ENCODE measurements around the gene SLC16A6. TPM values are rescaled to one million over a fixed set of nuclear protein-coding genes. Genes with fewer than 3 reads are reported as not detected.

The SLC16A6 gene
- total RNA-seq, 1 experiment from 2014 or later = 0.22 TPM

DNA sequence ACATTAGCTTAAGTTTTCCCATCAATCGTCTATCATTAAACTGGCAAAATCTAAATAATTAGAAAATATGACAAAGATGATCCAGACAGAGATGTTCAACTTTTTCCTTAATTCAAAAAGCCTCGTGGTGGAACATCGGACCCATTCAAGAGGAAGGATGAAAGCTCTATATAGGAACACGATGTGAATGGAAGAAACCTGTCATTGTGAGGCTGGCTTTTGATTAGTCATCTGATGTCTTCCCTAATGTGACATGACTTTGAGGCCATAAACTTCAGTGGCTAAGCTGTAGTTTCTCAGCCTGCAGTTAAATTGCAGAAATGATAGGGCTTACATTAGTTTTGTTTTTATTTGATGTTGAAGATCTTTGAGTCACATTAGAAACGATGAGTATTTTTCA, 42.0 kb downstream of the SLC16A6 start:
- Mint-ChIP-seq H3K27ac (no peak overlapping the region), H3K4me3 (peak overlapping the region; percentile 80), H3K36me3 (peaks cover 12% of the 10 kb centered on the region), H3K9me3 (no peaks in the 10 kb centered on the region), H3K27me3 (ENCODE audit: low read depth) (no peaks in the 10 kb centered on the region), H3K4me1 (peaks cover 14% of the 10 kb centered on the region)
- ATAC-seq = no peak
- ChIA-PET CTCF (interaction anchor here (1.2 to 2.6 kb wide), 4 partner anchors 48 to 208 kb away, joined by 3 to 13 read pairs (median 8); partner anchors contain the start of gene WIPI1), POLR2A (no interaction called here)
- TF ChIP-seq PRRX2 (CRISPR knock-in tag; IDR thresholded peaks at IDR 0.05) (no peak), ATF6 (CRISPR knock-in tag; IDR thresholded peaks at IDR 0.05) (no peak), NFYB (CRISPR knock-in tag; conservative IDR thresholded peaks at IDR 0.05; ENCODE audit: low read depth) (no peak), ZNF512 (CRISPR knock-in tag; IDR thresholded peaks at IDR 0.05; ENCODE audit: borderline replicate concordance) (no peak), CBFB (CRISPR knock-in tag; IDR thresholded peaks at IDR 0.05; ENCODE audit: low read depth) (no peak), KAT7 (CRISPR knock-in tag; IDR thresholded peaks at IDR 0.05; ENCODE audit: borderline replicate concordance) (no peak), ZNF396 (CRISPR knock-in tag; IDR thresholded peaks at IDR 0.05; ENCODE audit: borderline replicate concordance) (no peak), MYBL2 (CRISPR knock-in tag; IDR thresholded peaks at IDR 0.05) (no peak), ZNF423 (CRISPR knock-in tag; IDR thresholded peaks at IDR 0.05) (no peak), TP53 (CRISPR knock-in tag; IDR thresholded peaks at IDR 0.05) (no peak), ESRRA (CRISPR knock-in tag; IDR thresholded peaks at IDR 0.05; ENCODE audit: borderline replicate concordance) (no peak)
- TF ChIP-seq, protein P1, sequence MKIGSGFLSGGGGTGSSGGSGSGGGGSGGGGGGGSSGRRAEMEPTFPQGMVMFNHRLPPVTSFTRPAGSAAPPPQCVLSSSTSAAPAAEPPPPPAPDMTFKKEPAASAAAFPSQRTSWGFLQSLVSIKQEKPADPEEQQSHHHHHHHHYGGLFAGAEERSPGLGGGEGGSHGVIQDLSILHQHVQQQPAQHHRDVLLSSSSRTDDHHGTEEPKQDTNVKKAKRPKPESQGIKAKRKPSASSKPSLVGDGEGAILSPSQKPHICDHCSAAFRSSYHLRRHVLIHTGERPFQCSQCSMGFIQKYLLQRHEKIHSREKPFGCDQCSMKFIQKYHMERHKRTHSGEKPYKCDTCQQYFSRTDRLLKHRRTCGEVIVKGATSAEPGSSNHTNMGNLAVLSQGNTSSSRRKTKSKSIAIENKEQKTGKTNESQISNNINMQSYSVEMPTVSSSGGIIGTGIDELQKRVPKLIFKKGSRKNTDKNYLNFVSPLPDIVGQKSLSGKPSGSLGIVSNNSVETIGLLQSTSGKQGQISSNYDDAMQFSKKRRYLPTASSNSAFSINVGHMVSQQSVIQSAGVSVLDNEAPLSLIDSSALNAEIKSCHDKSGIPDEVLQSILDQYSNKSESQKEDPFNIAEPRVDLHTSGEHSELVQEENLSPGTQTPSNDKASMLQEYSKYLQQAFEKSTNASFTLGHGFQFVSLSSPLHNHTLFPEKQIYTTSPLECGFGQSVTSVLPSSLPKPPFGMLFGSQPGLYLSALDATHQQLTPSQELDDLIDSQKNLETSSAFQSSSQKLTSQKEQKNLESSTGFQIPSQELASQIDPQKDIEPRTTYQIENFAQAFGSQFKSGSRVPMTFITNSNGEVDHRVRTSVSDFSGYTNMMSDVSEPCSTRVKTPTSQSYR (CRISPR knock-in tag; IDR thresholded peaks at IDR 0.05) = no peak
- TF ChIP-seq, protein P2, sequence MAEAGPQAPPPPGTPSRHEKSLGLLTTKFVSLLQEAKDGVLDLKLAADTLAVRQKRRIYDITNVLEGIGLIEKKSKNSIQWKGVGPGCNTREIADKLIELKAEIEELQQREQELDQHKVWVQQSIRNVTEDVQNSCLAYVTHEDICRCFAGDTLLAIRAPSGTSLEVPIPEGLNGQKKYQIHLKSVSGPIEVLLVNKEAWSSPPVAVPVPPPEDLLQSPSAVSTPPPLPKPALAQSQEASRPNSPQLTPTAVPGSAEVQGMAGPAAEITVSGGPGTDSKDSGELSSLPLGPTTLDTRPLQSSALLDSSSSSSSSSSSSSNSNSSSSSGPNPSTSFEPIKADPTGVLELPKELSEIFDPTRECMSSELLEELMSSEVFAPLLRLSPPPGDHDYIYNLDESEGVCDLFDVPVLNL (CRISPR knock-in tag; IDR thresholded peaks at IDR 0.05; ENCODE audit: borderline replicate concordance, low read depth) = no peak
- DNase-seq (ENCODE audit: low spot score) = no peak

DNA sequence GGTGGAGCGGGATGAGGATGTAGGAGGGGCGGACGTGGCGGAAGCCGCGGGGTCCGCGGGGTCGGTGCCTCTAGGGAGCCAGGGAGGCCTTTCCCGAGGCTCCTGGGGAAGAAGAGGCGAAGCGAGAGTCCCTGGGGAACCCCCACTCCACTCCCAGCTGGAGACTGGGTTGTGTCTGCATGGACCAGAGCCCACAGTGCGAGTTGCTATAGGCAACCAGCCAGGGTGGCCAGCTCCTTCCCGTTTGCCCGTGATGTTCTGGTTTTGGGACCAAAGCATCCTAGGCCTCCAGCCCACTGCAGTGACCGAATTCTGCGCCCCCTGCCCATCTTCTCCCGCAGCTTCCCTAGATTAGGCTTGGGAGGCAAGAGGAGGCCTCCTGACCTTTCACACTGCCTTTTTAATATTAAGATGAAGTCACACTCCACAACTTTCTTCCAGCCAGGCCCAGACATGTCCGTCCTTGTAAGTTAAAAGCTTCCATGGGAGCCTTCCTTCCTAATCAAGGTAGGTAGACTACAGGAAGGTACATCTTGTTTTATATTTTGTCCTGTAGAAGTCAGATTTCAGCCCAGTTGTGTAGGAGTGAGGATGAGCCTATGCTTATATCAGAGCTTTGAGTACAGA, 42.6 kb downstream of the SLC16A6 start:
- no peaks in the 10 kb centered on the region for H3K27me3 Mint-ChIP-seq (ENCODE audit: low read depth)
- CTCF ChIA-PET = interaction anchor here (1.2 to 2.6 kb wide), 6 partner anchors 19 to 209 kb away, joined by 3 to 13 read pairs (median 8); partner anchors contain the start of gene WIPI1
- no peak for DNase-seq (ENCODE audit: low spot score)
- H3K36me3 Mint-ChIP-seq = peaks cover 12% of the 10 kb centered on the region
- TF ChIP-seq EMX1 (CRISPR knock-in tag; IDR thresholded peaks at IDR 0.05) = no peak
- TF ChIP-seq, protein P3, sequence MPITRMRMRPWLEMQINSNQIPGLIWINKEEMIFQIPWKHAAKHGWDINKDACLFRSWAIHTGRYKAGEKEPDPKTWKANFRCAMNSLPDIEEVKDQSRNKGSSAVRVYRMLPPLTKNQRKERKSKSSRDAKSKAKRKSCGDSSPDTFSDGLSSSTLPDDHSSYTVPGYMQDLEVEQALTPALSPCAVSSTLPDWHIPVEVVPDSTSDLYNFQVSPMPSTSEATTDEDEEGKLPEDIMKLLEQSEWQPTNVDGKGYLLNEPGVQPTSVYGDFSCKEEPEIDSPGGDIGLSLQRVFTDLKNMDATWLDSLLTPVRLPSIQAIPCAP (CRISPR knock-in tag; IDR thresholded peaks at IDR 0.05) = peak; percentile 35; the same call in 1 of the 2 replicates
- H3K4me1 Mint-ChIP-seq = peaks cover 14% of the 10 kb centered on the region
- ATAC-seq = peak; percentile 60
- H3K27ac Mint-ChIP-seq = peak overlapping the region; percentile 72; the same call in 1 of the 2 replicates
- no peaks in the 10 kb centered on the region for H3K9me3 Mint-ChIP-seq
- POLR2A ChIA-PET = interaction anchor here (0.7 kb wide), 1 partner anchor 209 kb away, joined by 3 read pairs; the partner anchor contains the start of gene WIPI1
- peak overlapping the region; percentile 80 for H3K4me3 Mint-ChIP-seq
